ENCODE measurements around the gene SND1.

GRCh38 chr7:128123291-128124037 lies 471.5 kb downstream of the SND1 start:
- no peak for TF ChIP-seq CTCF (conservative IDR thresholded peaks at IDR 0.05 in 1 of 2, IDR thresholded peaks at IDR 0.05 in 1 of 2; ENCODE audit: low read depth in 1 of 2, low read length in 2 of 2)
- no peak for TF ChIP-seq EZH2 (IDR thresholded peaks at IDR 0.05; ENCODE audit: low read length, missing control alignments)
